CD14-positive monocyte (primary cell): ENCODE data around the gene MFN1. TPM values are rescaled to one million over a fixed set of nuclear protein-coding genes. Genes with fewer than 3 reads are reported as not detected.

Experiments used
- DNase-seq, 3 donors: peaks; one replicate each; pipeline ENCODE4 v3.0.0-alpha.2; 2011 to 2022
- H2AFZ ChIP-seq: 2 replicates; pipeline ENCODE4 v1.6.0; 2012; ENCODE audit warnings: mild to moderate bottlenecking, low read depth, low read length, inconsistent platforms; ENCODE audit not compliant: insufficient read depth, poor library complexity, severe bottlenecking
- H3K27ac ChIP-seq, 2 donors: 1 replicate in 1 of 2; 2 replicates in 1 of 2; pipeline ENCODE4 v1.5.1; 2012 to 2013; ENCODE audit warnings: low read length in 2 of 2, control low read depth in 1 of 2, inconsistent platforms in 1 of 2, low read depth in 1 of 2, mild to moderate bottlenecking in 1 of 2
- H3K27me3 ChIP-seq, 2 donors: one replicate each; pipeline versions ENCODE4 v1.6.0 to v1.6.1; 2011 to 2013; ENCODE audit warnings: low read length in 2 of 2; ENCODE audit not compliant: control insufficient read depth in 2 of 2, insufficient read depth in 2 of 2
- H3K36me3 ChIP-seq, 2 donors: replicated peaks in 1 of 2; 1 replicate in 1 of 2; 2 replicates in 1 of 2; pipeline versions ENCODE4 v1.5.1 to v1.6.1; 2012 to 2013; ENCODE audit warnings: low read length in 2 of 2, control low read depth in 1 of 2, inconsistent platforms in 1 of 2, mild to moderate bottlenecking in 1 of 2; ENCODE audit not compliant: insufficient read depth in 2 of 2, control insufficient read depth in 1 of 2
- H3K4me1 ChIP-seq, 2 donors: 1 replicate in 1 of 2; 2 replicates in 1 of 2; pipeline versions ENCODE4 v1.5.1 to v1.6.1; 2012 to 2013; ENCODE audit warnings: low read length in 2 of 2, control low read depth in 1 of 2, inconsistent platforms in 1 of 2, mild to moderate bottlenecking in 1 of 2, moderate library complexity in 1 of 2; ENCODE audit not compliant: insufficient read depth in 2 of 2, control insufficient read depth in 1 of 2
- H3K4me2 ChIP-seq: replicated peaks from 2 replicates; pipeline ENCODE3; 2012; ENCODE audit warnings: low read length, moderate library complexity, mild to moderate bottlenecking; ENCODE audit not compliant: poor library complexity, severe bottlenecking; ENCODE audit errors: extremely low read depth
- H3K4me3 ChIP-seq, 3 experiments: fragments of 200-600 bp in 1 of 3; sonication (generic) in 1 of 3; replicated peaks in 1 of 3; 1 replicate in 2 of 3; 2 replicates in 1 of 3; pipeline ENCODE4 v1.5.1; 2011 to 2013; ENCODE audit warnings: low read length in 3 of 3, mild to moderate bottlenecking in 3 of 3, control low read depth in 2 of 3, low read depth in 2 of 3, inconsistent platforms in 1 of 3, moderate library complexity in 1 of 3
- H3K79me2 ChIP-seq: 2 replicates; pipeline ENCODE4 v1.6.0; 2012; ENCODE audit warnings: mild to moderate bottlenecking, control low read depth, inconsistent platforms, low read length, moderate library complexity; ENCODE audit not compliant: insufficient read depth
- H3K9ac ChIP-seq: 2 replicates; pipeline ENCODE4 v1.6.0; 2017; ENCODE audit warnings: low read length, mild to moderate bottlenecking; ENCODE audit not compliant: insufficient read depth, poor library complexity, severe bottlenecking
- H3K9me3 ChIP-seq, 2 donors: replicated peaks in 1 of 2; 1 replicate in 1 of 2; 2 replicates in 1 of 2; pipeline versions ENCODE4 v1.5.1 to v1.6.1; 2012 to 2013; ENCODE audit warnings: low read length in 2 of 2, control low read depth in 1 of 2; ENCODE audit not compliant: control insufficient read depth in 1 of 2, insufficient read depth in 1 of 2
- H4K20me1 ChIP-seq: 2 replicates; pipeline ENCODE4 v1.6.0; 2012; ENCODE audit warnings: mild to moderate bottlenecking, low read length, control low read depth, moderate library complexity; ENCODE audit not compliant: insufficient read depth
- H3K27ac Mint-ChIP-seq, 7 donors: one replicate each; pipeline ENCODE4 v1.8.0; 2020; ENCODE audit warnings: mild to moderate bottlenecking in 7 of 7, mixed read lengths in 7 of 7, moderate library complexity in 6 of 7, inconsistent platforms in 2 of 7
- H3K27me3 Mint-ChIP-seq, 3 donors: one replicate each; pipeline ENCODE4 v1.8.0; 2021 to 2022; ENCODE audit warnings: low read depth in 3 of 3, mild to moderate bottlenecking in 3 of 3, mixed read lengths in 3 of 3, moderate library complexity in 3 of 3, inconsistent platforms in 1 of 3
- H3K36me3 Mint-ChIP-seq, 2 donors: one replicate each; pipeline ENCODE4 v1.8.0; 2020; ENCODE audit warnings: mixed read lengths in 2 of 2, inconsistent platforms in 1 of 2, mild to moderate bottlenecking in 1 of 2
- H3K4me1 Mint-ChIP-seq: one replicate; pipeline ENCODE4 v1.8.0; 2020; ENCODE audit warnings: mild to moderate bottlenecking, mixed read lengths
- H3K4me3 Mint-ChIP-seq, 2 donors: one replicate each; pipeline ENCODE4 v1.8.0; 2020; ENCODE audit warnings: mild to moderate bottlenecking in 2 of 2, mixed read lengths in 2 of 2, moderate library complexity in 1 of 2
- H3K9me3 Mint-ChIP-seq, 7 donors: one replicate each; pipeline ENCODE4 v1.8.0; 2020 to 2022; ENCODE audit warnings: mixed read lengths in 7 of 7, mild to moderate bottlenecking in 6 of 7, moderate library complexity in 6 of 7, inconsistent platforms in 2 of 7
- CTCF ChIP-seq: fragments of 200-600 bp; IDR thresholded peaks from one replicate; pipeline ENCODE4 v1.8.0; 2022; ENCODE audit warnings: antibody characterized with exemption, mild to moderate bottlenecking
- WGBS: methylation state at CpG from one replicate; pipeline ENCODE4 v1.1.5; 2013; ENCODE audit warnings: missing lambda C conversion rate; ENCODE audit not compliant: insufficient coverage; 5-methylcytosine and 5-hydroxymethylcytosine counted together
- intact Hi-C, 2 donors: fragments of 100-400 bp; cut with micrococcal nuclease; formaldehyde crosslinking; loops; one replicate each; pipeline versions ENCODE4 v1.15.0 to v1.15.1; 2023
- polyA plus RNA-seq, 3 donors: library from polyadenylated mRNA; depleted of rRNA in 1 of 3; unstranded in 2 of 3; stranded (reverse) in 1 of 3; fragments of 300-500 nt in 2 of 3; fragments of >200 nt in 1 of 3; fragmentation: Illumina TruSeq in 2 of 3; gene quantifications; 1 replicate in 2 of 3; 2 replicates in 1 of 3; pipeline ENCODE4 v1.2.3, GENCODE V29; 2012 to 2021

The MFN1 gene
- polyA plus RNA-seq, 3 donors, result 5.6 to 15.2 (median 12.2) TPM

GRCh38 chr3:179301645-179302044, 45.9 kb upstream of the MFN1 start:
- H3K4me1 ChIP-seq, result no peaks in the 10 kb centered on the region
- H3K27ac ChIP-seq, result no peak overlapping the region
- H3K4me3 Mint-ChIP-seq, result no peak overlapping the region
- no peaks in the 10 kb centered on the region for H3K36me3 Mint-ChIP-seq
- DNase-seq, result no peak
- no CpG with 5 or more reads among the region's 3 CpGs for WGBS
- no peak overlapping the region for H2AFZ ChIP-seq
- no peak overlapping the region for H3K27ac Mint-ChIP-seq
- H3K27me3 ChIP-seq, result no peaks in the 10 kb centered on the region
- no peaks in the 10 kb centered on the region for H4K20me1 ChIP-seq
- peaks cover 0 to 7% (median 2%) of the 10 kb centered on the region in 7 donors for H3K9me3 Mint-ChIP-seq
- H3K4me2 ChIP-seq, result no peak overlapping the region
- intact Hi-C loops, result no loop called here
- peaks cover 0 to 2% (median 1%) of the 10 kb centered on the region in 3 donors for H3K27me3 Mint-ChIP-seq
- no peaks in the 10 kb centered on the region for H3K79me2 ChIP-seq
- H3K4me1 Mint-ChIP-seq, result no peaks in the 10 kb centered on the region
- TF ChIP-seq CTCF, result no peak
- no peak overlapping the region for H3K4me3 ChIP-seq
- H3K9ac ChIP-seq, result no peak overlapping the region
- no peaks in the 10 kb centered on the region for H3K9me3 ChIP-seq
- H3K36me3 ChIP-seq, result no peaks in the 10 kb centered on the region

- Mint-ChIP-seq H3K4me1 (no peaks in the 10 kb centered on the region), H3K4me3 (no peak overlapping the region), H3K36me3 (no peaks in the 10 kb centered on the region), H3K27ac (no peak overlapping the region), H3K9me3 (peaks cover 0 to 5% (median 2%) of the 10 kb centered on the region in 7 donors), H3K27me3 (peaks cover 0 to 2% (median 1%) of the 10 kb centered on the region in 3 donors)
- no peak overlapping the region for H3K27ac ChIP-seq
- no peaks in the 10 kb centered on the region for H4K20me1 ChIP-seq
- H3K4me3 ChIP-seq, result no peak overlapping the region
- H3K79me2 ChIP-seq, result no peaks in the 10 kb centered on the region
- TF ChIP-seq CTCF, result no peak
- WGBS, result no CpG with 5 or more reads among the region's 7 CpGs
- H3K4me1 ChIP-seq, result no peaks in the 10 kb centered on the region
- no peak overlapping the region for H3K4me2 ChIP-seq
- intact Hi-C loops, result no loop called here
- no peak overlapping the region for H3K9ac ChIP-seq
- H3K36me3 ChIP-seq, result no peaks in the 10 kb centered on the region
- no peak for DNase-seq
- H2AFZ ChIP-seq, result no peak overlapping the region
- no peaks in the 10 kb centered on the region for H3K27me3 ChIP-seq
- no peaks in the 10 kb centered on the region for H3K9me3 ChIP-seq
Measured at GRCh38 chr3:179302111-179302510, 45.4 kb upstream of the MFN1 start.
